Stimulated activated CD4-positive, alpha-beta T cell treated with anti-CD3 and anti-CD28 coated beads, Interleukin-2, amount 100 ng/mL, for 48 hours (primary cell): ENCODE results near the gene METAP1D.
"Not testable (repeated sequence)": the region's sequence is repeated elsewhere in the genome, so short reads cannot be mapped to it uniquely, and the experiment has no call there.

Experiments used
- DNase-seq, 2 donors: peaks; one replicate each; pipeline ENCODE4 v3.0.0-alpha.2; 2020

Gene METAP1D

DNA sequence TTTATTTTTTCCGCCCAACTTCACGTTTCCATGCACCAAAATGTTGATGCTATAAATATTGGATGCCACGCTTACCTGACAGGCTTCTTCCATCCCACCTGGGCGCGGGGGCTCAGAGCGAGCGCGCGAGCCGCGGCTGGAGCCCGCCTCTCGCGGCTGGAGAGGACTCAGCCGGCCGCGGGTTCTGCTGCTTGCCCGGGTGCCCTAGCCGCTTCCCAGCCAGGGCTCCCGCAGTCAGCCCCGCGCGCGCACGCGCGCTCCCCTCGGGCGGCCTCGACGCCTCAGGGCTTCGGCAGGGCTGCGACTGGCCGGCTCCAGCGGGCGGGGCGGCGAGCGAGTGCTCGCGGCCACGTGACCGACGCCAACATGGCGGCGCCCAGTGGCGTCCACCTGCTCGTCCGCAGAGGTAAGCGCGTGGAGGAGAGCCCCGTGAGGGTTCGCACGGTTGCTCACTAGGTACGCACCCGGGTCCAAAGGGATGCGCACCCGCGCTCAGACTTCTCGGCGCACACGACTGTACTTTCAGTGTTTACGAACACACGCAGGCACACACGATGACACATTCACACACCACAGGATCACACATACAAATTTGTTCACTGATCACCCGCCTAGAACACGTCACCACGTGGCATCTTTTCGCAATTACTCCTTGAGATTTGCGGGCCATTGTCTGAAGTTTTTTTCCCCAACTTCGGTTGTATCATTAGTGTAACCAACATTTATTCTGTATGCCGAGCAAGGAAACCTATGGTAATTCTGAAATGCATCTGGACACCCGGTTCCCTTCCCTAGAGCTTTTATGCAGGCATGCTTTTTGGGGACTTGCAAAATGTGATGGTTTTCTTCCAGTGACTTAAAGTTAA is at the start of gene METAP1D:
TSS of gene METAP1D (plus strand) at position 350 of the 866 bp plus-strand sequence. CDS start at position 367, 17 bp downstream.
- DNase-seq: peak; percentile 84

GRCh38 chr2:171952276-171952675 is 47.5 kb upstream of the METAP1D start:
- DNase-seq: no peak

DNA sequence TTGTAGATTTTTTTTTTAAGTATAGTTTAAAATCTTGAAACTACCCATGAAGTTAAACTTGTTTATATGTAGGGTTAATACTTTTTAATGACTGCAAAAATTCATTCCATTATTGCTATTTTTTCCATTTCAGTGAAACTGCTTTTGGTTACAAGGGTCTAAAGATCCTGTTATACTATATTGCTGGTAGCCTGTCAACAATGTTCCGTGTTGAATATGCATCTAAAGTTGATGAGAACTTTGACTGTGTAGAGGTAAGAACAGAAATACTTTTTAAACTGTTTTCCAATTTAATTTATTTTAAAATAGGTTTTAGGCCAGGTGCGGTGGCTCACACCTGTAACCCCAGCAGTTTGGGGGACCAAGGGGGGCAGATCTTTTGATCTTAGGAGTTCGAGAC is 47.0 kb upstream of the METAP1D start:
- DNase-seq: no peak

DNA sequence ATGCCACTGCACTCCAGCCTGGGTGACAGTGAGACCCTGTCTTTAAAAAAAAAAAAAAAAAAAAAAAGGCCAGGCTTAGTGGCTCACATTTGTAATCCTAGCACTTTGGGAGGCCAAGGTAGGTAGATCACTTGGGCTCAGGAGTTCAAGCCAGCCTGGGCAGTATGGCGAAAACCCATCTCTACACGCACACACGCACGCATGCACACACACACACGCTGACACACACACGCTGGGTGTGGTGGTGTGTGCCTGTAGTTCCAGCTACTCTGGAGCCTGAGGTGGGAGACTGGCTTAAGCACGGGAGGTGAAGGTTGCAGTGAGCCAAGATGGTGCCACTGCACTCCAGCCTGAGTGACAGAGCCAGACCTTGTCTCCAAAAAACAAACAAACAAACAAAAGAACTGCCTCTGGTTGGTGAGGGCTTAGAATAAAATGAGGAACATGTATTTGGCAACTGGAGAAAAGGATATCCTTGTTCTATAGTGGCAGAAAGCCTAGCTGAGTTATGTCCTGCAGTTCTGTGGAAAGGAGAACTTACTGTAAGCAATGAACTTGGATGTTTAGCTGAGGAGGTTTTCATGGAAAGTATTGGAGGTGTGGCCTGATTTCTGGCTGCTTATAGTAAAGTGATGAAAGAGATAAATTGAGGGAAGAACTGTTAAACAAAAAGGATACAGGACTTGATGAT is 43.5 kb upstream of the METAP1D start:
- DNase-seq: no peak

DNA sequence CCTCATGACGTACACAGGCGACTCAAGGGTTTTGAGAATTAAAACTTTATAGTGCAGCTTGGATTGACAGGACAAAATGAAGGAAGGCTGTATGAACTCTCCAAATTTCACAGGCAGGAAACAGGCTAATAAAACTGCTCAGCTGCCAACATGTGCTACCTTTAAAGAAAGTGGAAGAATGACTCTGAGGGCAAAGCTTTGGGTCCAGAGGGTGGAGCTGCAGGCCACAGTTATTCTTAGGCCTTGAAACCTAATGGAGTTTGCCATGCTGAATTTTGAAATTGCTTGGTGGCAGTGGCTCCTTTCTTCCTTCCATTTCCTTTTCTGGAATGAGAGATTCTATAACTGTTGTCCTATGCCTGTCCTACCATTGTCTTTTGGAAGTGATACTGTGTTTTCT is 42.7 kb upstream of the METAP1D start:
- DNase-seq: no peak

GRCh38 chr2:171958475-171958874 is 41.3 kb upstream of the METAP1D start:
- no peak for DNase-seq

- no peak for DNase-seq
These were observed 39.8 kb upstream of the METAP1D start for GRCh38 chr2:171959998-171960397.

DNA sequence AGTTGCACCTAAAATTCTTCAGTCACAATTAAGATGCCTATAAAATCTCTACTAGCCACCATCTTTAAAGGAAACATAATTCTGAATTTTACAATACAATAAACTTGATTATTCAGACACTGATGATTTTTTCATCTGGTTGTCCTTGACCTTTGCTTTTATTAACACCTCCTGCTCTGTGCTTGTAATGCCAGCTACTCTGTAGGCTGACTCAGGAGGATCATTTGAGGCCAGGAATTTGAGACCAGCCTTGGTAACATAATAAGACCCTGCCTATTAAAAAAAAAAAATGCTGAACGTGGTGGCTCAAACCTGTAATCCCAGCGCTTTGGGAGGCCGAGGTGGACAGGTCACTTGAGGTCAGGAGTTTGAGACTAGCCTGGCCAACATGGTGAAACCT is 39.2 kb upstream of the METAP1D start:
- DNase-seq: no peak

DNA sequence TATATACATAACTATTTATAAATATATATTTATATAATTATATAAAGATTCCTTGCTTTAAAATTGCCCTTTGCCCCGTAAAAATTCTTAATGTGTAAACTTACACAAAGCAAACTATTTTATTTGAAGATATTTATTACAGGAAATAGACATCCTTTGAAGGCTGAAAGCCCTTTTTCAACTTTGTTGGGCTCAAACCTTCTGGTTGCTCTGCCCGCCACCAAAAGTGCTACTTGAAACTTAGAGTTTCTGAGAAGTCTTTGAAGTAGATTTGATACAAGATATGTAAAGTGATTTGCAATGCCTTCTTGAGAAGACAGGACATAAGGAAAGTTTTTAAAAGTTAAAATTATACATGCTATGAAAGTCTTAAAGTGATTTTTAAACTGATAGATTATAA is 36.6 kb upstream of the METAP1D start:
- no peak for DNase-seq

- DNase-seq: no peak
These were observed 35.4 kb upstream of the METAP1D start for GRCh38 chr2:171964308-171964707.

DNA sequence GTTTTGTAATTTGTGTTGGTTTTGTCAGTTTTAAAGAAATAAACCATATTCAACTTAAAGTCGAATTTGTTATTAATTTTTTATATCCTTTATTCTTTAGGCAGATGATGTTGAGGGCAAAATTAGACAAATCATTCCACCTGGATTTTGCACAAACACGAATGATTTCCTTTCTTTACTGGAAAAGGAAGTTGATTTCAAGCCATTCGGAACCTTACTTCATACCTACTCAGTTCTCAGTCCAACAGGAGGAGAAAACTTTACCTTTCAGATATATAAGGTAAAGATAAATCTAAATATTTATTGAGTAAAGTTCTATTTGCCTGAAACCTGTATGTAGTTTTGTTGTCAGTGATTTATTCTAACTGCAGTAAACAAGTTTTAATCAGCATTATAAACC is 34.5 kb upstream of the METAP1D start:
- no peak for DNase-seq

- DNase-seq: no peak
These were observed 34.1 kb upstream of the METAP1D start for GRCh38 chr2:171965661-171966060.

DNA sequence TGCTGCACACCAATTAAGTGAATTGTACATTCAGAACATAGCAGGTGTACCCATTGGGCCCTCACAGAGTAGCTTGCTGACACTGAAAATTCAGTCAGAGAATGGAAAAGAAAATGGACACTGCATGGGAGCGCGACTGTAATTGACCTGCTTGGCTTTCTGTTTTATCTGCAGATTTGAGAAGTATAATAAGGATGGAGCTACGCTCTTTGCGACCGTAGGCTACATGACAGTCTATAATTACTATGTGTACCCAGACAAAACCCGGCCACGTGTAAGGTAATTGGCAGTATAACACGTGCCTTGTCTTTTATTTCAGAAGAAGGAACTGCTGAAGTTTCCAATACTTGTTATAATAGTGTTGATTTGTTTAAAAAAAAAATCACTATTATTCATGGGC is 33.5 kb upstream of the METAP1D start:
- DNase-seq: no peak

- DNase-seq: no peak
These were observed 33.1 kb upstream of the METAP1D start for GRCh38 chr2:171966688-171967087.

DNA sequence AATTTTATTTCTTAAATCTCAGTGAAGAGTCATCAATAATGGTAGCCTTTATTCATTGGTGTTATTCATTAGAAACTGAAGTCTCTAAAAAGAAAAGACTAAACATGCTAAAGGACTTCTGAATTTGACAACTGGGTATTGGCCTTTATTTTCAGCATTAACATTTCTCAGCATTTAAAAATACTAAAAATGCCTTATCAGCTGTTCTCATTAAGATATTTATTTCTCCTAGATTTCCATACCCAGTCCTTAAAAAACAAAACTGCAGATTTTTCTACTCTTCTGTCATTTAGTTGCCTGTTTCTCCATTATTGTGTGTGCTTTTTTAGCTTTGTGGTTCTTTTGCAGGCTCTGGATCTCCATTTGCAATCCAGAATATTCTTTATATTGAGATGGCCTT is 31.2 kb upstream of the METAP1D start:
- no peak for DNase-seq

GRCh38 chr2:171972329-171972982 is 27.3 kb upstream of the METAP1D start:
- no peak for DNase-seq

- DNase-seq: no peak
These were observed 20.6 kb upstream of the METAP1D start for GRCh38 chr2:171979103-171979502.

DNA sequence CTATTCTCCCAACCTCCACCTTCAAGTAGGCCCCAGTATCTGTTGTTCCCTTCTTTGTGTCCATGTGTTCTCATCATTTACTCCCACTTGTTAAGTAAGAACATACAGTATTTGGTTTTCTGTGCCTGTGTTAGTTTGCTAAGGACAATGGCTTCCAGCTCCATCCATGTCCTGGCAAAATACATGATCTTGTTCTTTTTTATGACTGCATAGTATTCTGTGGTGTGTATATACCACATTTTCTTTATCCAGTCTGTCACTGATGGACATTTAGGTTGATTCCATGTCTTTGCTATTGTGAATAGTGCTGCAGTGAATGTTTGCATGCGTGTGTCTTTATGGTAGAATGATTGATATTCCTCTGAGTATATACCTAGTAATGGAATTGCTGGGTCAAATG is 15.8 kb upstream of the METAP1D start:
- DNase-seq: not testable (repeated sequence)

- DNase-seq: no peak
These were observed 14.7 kb upstream of the METAP1D start for GRCh38 chr2:171985076-171985475.

- no peak for DNase-seq
These were observed 13.0 kb upstream of the METAP1D start for GRCh38 chr2:171986778-171987177.

GRCh38 chr2:171991027-171991426 is 8.7 kb upstream of the METAP1D start:
- no peak for DNase-seq

DNA sequence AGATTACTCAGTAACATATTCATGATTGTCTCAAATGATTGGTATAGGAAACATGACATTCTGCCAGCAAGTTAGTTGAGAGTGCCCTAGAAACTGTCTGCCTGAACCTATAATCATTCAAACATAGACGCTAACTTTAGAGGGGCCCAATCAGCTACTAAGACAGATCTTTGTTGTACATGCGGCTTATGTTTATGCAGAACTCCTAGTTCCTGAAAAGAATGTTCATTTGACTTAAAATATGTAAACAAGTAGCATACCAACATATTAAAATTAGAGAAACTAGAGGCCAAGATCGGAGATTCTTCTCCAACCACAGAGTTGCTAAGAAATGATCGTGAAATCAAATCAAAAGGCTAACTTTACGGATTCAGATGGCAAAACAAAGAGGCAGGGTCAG is 4.2 kb upstream of the METAP1D start:
- no peak for DNase-seq

DNA sequence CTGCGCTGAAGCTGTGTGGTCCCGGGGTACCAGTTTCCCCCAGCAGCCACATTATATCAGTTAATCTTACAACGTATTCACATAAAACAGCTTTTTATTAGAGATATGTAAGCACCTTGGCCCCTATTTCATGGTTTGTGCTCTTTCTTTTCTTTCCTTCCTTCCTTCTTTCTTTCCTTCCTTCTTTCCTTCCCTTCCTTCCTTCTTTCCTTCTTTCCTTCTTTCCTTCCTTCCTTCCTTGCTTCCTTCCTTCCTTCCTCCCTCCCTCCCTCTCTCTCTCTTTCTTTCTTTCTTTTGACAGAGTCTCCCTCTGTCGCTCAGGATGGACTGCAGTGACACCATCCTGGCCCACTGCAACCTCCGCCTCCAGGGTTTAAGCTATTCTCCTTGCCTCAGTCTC is 3.7 kb upstream of the METAP1D start:
- no peak for DNase-seq

DNA sequence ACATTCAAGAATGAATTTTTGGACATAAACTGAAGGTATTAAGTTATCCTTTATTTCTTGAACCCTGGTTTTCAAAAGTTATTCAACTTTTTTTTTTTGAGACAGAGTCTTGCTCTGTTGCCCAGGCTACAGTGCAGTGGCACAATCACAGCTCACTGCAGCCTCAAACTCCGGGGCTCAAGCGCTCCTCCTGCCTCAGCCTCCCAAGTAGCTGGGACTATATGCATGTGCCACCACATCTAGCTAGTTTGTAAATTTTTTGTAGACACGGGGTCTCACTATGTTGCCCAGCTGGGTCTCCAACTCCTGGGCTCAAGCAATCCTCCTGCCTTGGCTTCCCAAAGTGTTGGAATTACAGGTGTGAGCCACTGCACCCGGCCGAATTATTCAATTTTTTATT is 2.7 kb upstream of the METAP1D start:
- not testable (repeated sequence) for DNase-seq
